H9 (cell line): Measurements from ENCODE around the gene WDR88. TPM values are rescaled to one million over a fixed set of nuclear protein-coding genes. Genes with fewer than 3 reads are reported as not detected.

Experiments
- DNase-seq: peaks from one replicate; pipeline ENCODE4 v3.0.0-alpha.2; 2017
- H2AFZ ChIP-seq: one replicate; pipeline ENCODE4 v1.6.1; 2013; ENCODE audit warnings: mild to moderate bottlenecking, low read length, control low read depth, moderate library complexity
- H2AK5ac ChIP-seq: 2 replicates; pipeline ENCODE4 v1.6.1; 2013; ENCODE audit warnings: low read length, control low read depth, mixed read lengths; ENCODE audit not compliant: insufficient read length
- H2BK120ac ChIP-seq: one replicate; pipeline ENCODE4 v1.6.1; 2013; ENCODE audit warnings: low read depth, mild to moderate bottlenecking, low read length, control low read depth, inconsistent platforms; ENCODE audit not compliant: poor library complexity, severe bottlenecking
- H2BK12ac ChIP-seq: 2 replicates; pipeline ENCODE4 v1.6.1; 2013; ENCODE audit warnings: low read length, control low read depth, mixed read lengths, low read depth; ENCODE audit not compliant: insufficient read length
- H2BK15ac ChIP-seq: 2 replicates; pipeline ENCODE4 v1.6.1; 2013; ENCODE audit warnings: low read depth, low read length, control low read depth
- H2BK20ac ChIP-seq: one replicate; pipeline ENCODE4 v1.6.1; 2013; ENCODE audit warnings: low read depth, mild to moderate bottlenecking, low read length, control low read depth, inconsistent platforms; ENCODE audit not compliant: poor library complexity, severe bottlenecking
- H2BK5ac ChIP-seq: 2 replicates; pipeline ENCODE4 v1.6.1; 2013; ENCODE audit warnings: low read length, control low read depth, mixed read lengths; ENCODE audit not compliant: insufficient read length
- H3K14ac ChIP-seq: 2 replicates; pipeline ENCODE4 v1.6.1; 2013; ENCODE audit warnings: low read length, control low read depth; ENCODE audit not compliant: insufficient read depth
- H3K18ac ChIP-seq: 2 replicates; pipeline ENCODE4 v1.6.1; 2013; ENCODE audit warnings: low read depth, mild to moderate bottlenecking, mixed read lengths, low read length, control low read depth; ENCODE audit not compliant: insufficient read length
- H3K23ac ChIP-seq: 2 replicates; pipeline ENCODE4 v1.6.1; 2013; ENCODE audit warnings: low read length, control low read depth, mixed read lengths, low read depth; ENCODE audit not compliant: insufficient read length
- H3K23me2 ChIP-seq: 2 replicates; pipeline ENCODE4 v1.6.1; 2013; ENCODE audit warnings: low read depth, mild to moderate bottlenecking, mixed read lengths, low read length, control low read depth; ENCODE audit not compliant: insufficient read length, poor library complexity, severe bottlenecking
- H3K27ac ChIP-seq: 2 replicates; pipeline ENCODE4 v1.5.1; 2013; ENCODE audit warnings: low read length, control low read depth, mixed read lengths, low read depth; ENCODE audit not compliant: insufficient read length
- H3K27me3 ChIP-seq: 2 replicates; pipeline ENCODE4 v1.6.1; 2013; ENCODE audit warnings: low read length, control low read depth, inconsistent platforms; ENCODE audit not compliant: insufficient read depth
- H3K4ac ChIP-seq: 2 replicates; pipeline ENCODE4 v1.6.1; 2013; ENCODE audit warnings: low read depth, mild to moderate bottlenecking, control low read depth, inconsistent platforms, low read length, moderate library complexity
- H3K4me1 ChIP-seq: 2 replicates; pipeline ENCODE4 v1.6.1; 2013; ENCODE audit warnings: low read length, control low read depth, inconsistent platforms; ENCODE audit not compliant: insufficient read depth
- H3K4me2 ChIP-seq: 2 replicates; pipeline ENCODE4 v1.6.1; 2013; ENCODE audit warnings: low read length, control low read depth, mixed read lengths; ENCODE audit not compliant: insufficient read length, insufficient read depth
- H3K56ac ChIP-seq: 2 replicates; pipeline ENCODE4 v1.6.1; 2013; ENCODE audit warnings: low read depth, mild to moderate bottlenecking, mixed read lengths, low read length, control low read depth; ENCODE audit not compliant: insufficient read length
- H3K79me1 ChIP-seq: 2 replicates; pipeline ENCODE4 v1.6.1; 2013; ENCODE audit warnings: low read depth, mild to moderate bottlenecking, moderate library complexity, low read length, control low read depth, inconsistent platforms; ENCODE audit not compliant: insufficient read depth, poor library complexity, severe bottlenecking
- H3K79me2 ChIP-seq: 2 replicates; pipeline ENCODE4 v1.6.1; 2013; ENCODE audit warnings: low read length, control low read depth, inconsistent platforms; ENCODE audit not compliant: insufficient read depth
- H3K9ac ChIP-seq: 2 replicates; pipeline ENCODE4 v1.6.1; 2013; ENCODE audit warnings: low read length, control low read depth, mixed read lengths; ENCODE audit not compliant: insufficient read length; ENCODE audit errors: extremely low read depth
- H3K9me3 ChIP-seq: one replicate; pipeline ENCODE4 v1.6.1; 2013; ENCODE audit warnings: low read depth, low read length, inconsistent platforms; ENCODE audit not compliant: control insufficient read depth
- H3T11ph ChIP-seq: one replicate; pipeline ENCODE4 v1.6.1; 2013; ENCODE audit warnings: mild to moderate bottlenecking, low read length, control low read depth, inconsistent platforms
- H4K20me1 ChIP-seq: one replicate; pipeline ENCODE4 v1.6.1; 2013; ENCODE audit not compliant: control insufficient read depth, insufficient read length, insufficient read depth
- H4K5ac ChIP-seq: 2 replicates; pipeline ENCODE4 v1.6.1; 2013; ENCODE audit warnings: low read depth, mild to moderate bottlenecking, mixed read lengths, low read length, control low read depth; ENCODE audit not compliant: insufficient read length
- H4K8ac ChIP-seq: replicated peaks from 2 replicates; pipeline ENCODE4 v1.6.1; 2013; ENCODE audit warnings: low read length, control low read depth, mixed read lengths, low read depth; ENCODE audit not compliant: insufficient read length
- H4K91ac ChIP-seq: 2 replicates; pipeline ENCODE4 v1.6.1; 2013; ENCODE audit warnings: low read depth, mild to moderate bottlenecking, moderate library complexity, mixed read lengths, low read length, control low read depth; ENCODE audit not compliant: insufficient read length
- H3K27ac Mint-ChIP-seq, 3 experiments: 2 replicates in 2 of 3; 3 replicates in 1 of 3; pipeline ENCODE4 v1.8.0; 2020 to 2021; ENCODE audit warnings: mixed read lengths in 3 of 3, mild to moderate bottlenecking in 1 of 3, moderate library complexity in 1 of 3
- H3K27me3 Mint-ChIP-seq: 2 replicates; pipeline ENCODE4 v1.8.0; 2021; ENCODE audit warnings: low read depth, mild to moderate bottlenecking, moderate library complexity, mixed read lengths
- H3K36me3 Mint-ChIP-seq, 3 experiments: 2 replicates in 2 of 3; 3 replicates in 1 of 3; pipeline ENCODE4 v1.8.0; 2020 to 2021; ENCODE audit warnings: low read depth in 3 of 3, mixed read lengths in 3 of 3; ENCODE audit not compliant: insufficient read depth in 1 of 3
- H3K4me1 Mint-ChIP-seq, 2 experiments: 2 replicates each; pipeline ENCODE4 v1.8.0; 2020; ENCODE audit warnings: mixed read lengths in 2 of 2
- H3K4me3 Mint-ChIP-seq, 2 experiments: 2 replicates in 1 of 2; 3 replicates in 1 of 2; pipeline ENCODE4 v1.8.0; 2020 to 2021; ENCODE audit warnings: mild to moderate bottlenecking in 2 of 2, mixed read lengths in 2 of 2, moderate library complexity in 1 of 2
- H3K9me3 Mint-ChIP-seq, 2 experiments: 2 replicates in 1 of 2; 3 replicates in 1 of 2; pipeline ENCODE4 v1.8.0; 2020; ENCODE audit warnings: mild to moderate bottlenecking in 2 of 2, mixed read lengths in 2 of 2, moderate library complexity in 1 of 2
- CTCF ChIP-seq: fragments of 200-600 bp; sonication (generic); conservative IDR thresholded peaks from 3 replicates; pipeline ENCODE4 v1.8.0; 2021; ENCODE audit warnings: antibody characterized with exemption, mild to moderate bottlenecking
- WGBS: extraction: QIAGEN DNeasy Blood & Tissue Kit; methylation state at CpG from one replicate; pipeline ENCODE4 v1.1.7; 2013; ENCODE audit warnings: missing lambda C conversion rate, low lambda C conversion rate, mixed read lengths; ENCODE audit not compliant: insufficient read length; ENCODE audit errors: extremely low coverage; 5-methylcytosine and 5-hydroxymethylcytosine counted together
- total RNA-seq: library from RNA; stranded (reverse); gene quantifications from 2 replicates; pipeline ENCODE4 v1.2.1, GENCODE V29; 2021

Gene WDR88
- total RNA-seq, 1 experiment from 2014 or later = not detected

GRCh38 chr19:33096005-33096404 lies 35.9 kb upstream of the WDR88 start:
- no peak overlapping the region for H3K27ac ChIP-seq
- Mint-ChIP-seq H3K27me3 (no peaks in the 10 kb centered on the region), H3K4me3 (no peak overlapping the region), H3K9me3 (no peaks in the 10 kb centered on the region), H3K36me3 (peaks cover 4 to 73% (median 54%) of the 10 kb centered on the region in 3 experiments; a peak in 6 of 7 replicates), H3K4me1 (no peaks in the 10 kb centered on the region), H3K27ac (no peak overlapping the region)
- H3K9me3 ChIP-seq = no peaks in the 10 kb centered on the region
- H3K79me2 ChIP-seq = no peaks in the 10 kb centered on the region; the same call in 1 of the 2 replicates
- H2BK12ac ChIP-seq = no peak overlapping the region
- H3K23ac ChIP-seq = no peak overlapping the region
- no peak overlapping the region for H2BK20ac ChIP-seq
- no peak overlapping the region for H3K14ac ChIP-seq
- no peak overlapping the region for H3K18ac ChIP-seq
- H2AFZ ChIP-seq = no peak overlapping the region
- H3K9ac ChIP-seq = no peak overlapping the region
- no peak overlapping the region for H2BK5ac ChIP-seq
- H3K27me3 ChIP-seq = no peaks in the 10 kb centered on the region
- H3T11ph ChIP-seq = no peak overlapping the region
- no CpG with 5 or more reads among the region's 4 CpGs for WGBS
- H4K91ac ChIP-seq = no peak overlapping the region
- H4K20me1 ChIP-seq = no peaks in the 10 kb centered on the region
- no peaks in the 10 kb centered on the region for H3K23me2 ChIP-seq
- no peak overlapping the region for H4K8ac ChIP-seq
- no peak for TF ChIP-seq CTCF
- H3K56ac ChIP-seq = no peak overlapping the region
- H2BK15ac ChIP-seq = no peak overlapping the region
- H2AK5ac ChIP-seq = no peak overlapping the region
- H3K4ac ChIP-seq = no peak overlapping the region
- H4K5ac ChIP-seq = no peak overlapping the region
- no peaks in the 10 kb centered on the region for H3K79me1 ChIP-seq
- no peaks in the 10 kb centered on the region for H3K4me1 ChIP-seq
- DNase-seq = no peak
- no peak overlapping the region for H2BK120ac ChIP-seq
- no peak overlapping the region for H3K4me2 ChIP-seq
